Measurements from ENCODE around the gene DNAJB5.
"Not testable (repeated sequence)": the region's sequence is repeated elsewhere in the genome, so short reads cannot be mapped to it uniquely, and the experiment has no call there.

Gene DNAJB5

DNA sequence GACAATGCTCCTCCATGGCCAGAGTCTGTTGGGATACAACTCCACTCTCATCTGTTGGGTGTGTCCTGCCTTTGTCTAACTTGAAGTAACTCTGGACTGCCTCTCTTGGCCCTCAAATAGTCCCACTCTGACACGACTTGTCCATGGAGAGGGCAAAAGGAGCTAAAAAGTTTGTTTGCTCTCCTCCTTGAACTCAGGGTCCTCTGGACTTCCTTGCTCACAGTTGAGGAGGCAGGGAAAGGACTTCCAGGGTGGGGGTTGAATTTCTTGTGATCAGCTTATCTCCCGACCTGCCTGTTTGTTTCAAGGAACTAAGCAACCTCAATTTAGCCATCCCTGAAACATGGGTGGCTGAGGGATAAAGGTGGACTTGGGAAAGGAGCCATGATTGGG is 11.7 kb downstream of the DNAJB5 start:
- no peak for DNase-seq

DNA sequence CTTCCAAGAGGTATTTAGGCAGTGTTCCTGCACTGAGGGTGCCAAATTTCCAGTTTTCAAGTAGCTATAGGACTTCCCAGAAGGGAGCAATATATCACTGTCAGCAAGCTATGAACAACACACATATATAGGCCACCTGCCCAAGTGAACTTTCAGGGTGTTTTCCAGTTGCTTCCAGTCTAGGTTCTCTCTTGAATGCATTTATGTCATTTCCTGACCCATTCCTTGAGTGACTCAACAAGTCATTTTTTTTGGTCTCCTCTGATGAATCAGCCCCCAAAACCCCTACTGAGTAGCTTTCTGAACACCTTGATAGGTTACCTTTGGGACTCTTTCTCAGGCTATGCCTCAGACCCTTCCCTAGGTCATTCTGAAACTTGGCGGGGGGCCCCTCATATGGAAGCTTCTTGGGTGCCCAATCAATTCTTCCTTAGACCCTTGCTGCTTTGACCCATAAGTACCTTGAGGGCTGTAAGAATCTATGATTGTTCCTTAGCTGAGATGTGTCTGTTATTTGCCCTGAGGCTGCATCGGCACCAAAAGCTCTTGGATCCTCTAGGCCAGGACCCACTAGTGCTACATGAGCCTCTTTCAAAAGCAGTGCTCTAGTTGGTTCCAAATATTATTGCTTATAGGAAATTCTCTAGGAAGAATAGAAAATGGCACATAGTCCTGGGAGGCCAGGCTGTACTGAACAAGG is 12.4 kb downstream of the DNAJB5 start:
- peak; percentile 23 for DNase-seq

DNA sequence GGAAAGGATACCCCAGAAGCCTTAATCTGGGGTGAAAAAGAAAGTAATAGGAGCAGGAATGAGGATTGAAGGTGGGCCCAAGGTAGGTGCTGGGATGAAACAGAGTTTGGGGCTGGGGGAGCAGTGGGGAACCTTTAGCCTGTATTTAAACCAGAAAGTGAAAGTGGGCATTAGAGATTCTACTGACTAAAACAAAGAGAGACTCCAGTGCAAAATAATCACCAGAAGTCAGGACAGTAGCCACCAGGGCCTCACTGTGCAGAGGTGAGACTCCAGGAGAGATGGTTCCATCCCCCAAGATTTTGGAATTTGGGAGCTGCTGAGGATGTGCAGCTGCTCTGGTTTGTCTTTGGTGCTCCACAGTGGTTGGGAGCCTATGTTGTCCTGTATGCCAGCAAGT is 13.1 kb downstream of the DNAJB5 start:
- no peak for DNase-seq

DNA sequence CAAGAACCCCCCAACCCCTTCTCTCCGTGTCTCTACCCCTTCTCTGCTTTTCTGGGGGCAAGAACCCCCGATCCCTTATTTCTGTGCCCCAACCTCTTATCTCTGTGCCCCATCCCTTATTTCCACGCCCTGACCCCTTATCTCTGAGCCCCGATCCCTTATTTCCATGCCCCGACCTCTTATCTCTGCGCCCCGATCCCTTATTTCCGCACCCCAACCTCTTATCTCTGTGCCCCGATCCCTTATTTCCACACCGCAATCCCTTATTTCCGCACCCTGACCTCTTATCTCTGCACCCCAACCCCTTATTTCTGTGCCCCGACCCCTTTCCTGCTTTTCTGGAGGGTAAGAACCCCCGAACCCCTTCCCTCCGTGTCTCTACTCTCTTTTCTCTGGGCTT is 14.8 kb downstream of the DNAJB5 start:
- DNase-seq = not testable (repeated sequence)

DNA sequence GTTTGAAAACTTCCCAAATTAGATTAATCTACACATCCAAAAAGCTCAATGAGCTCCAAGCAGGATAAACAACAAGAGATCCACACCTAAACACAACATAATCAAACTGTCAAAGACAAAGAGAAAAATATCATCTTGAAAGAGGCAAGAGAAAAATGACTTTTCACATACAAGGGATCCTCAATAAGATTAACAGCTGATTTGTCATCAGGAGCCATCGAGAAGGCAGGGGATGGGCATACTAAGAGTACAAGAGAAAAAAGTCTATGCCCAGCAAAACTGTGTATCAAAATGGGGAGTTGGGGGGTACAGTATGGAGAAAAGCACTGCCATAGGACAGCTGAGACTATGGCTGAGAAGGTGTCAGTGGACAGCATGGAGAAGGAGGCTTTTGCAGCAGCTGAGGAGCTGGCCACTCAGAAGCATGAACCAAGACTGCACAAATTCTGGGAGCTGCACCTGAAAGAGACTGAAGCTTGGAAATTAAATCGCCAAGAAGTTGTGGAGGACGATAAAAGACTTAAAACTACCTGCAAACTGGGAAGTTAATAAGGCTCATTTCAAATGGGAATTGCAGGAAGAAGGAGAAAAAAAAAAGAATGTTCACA is 20.9 kb downstream of the DNAJB5 start:
- DNase-seq = no peak

DNA sequence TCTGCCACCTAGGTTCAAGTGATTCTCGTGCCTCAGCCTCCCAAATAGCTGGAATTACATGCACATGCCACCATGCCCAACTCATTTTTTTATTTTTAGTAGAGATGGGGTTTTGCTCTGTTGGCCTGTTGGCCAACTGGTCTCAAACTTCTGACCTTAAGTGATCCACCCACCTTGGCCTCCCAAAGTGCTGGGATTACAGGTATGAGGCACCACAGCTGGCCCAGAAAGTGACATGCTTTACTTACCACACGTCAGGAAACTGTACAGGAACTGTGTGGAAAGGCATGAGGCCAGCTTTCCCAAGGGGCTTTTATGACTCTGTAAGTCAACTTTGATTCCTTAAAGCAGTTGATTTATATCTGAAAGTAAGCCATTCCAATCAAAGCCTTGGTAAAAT is 25.0 kb downstream of the DNAJB5 start:
- DNase-seq = no peak

DNA sequence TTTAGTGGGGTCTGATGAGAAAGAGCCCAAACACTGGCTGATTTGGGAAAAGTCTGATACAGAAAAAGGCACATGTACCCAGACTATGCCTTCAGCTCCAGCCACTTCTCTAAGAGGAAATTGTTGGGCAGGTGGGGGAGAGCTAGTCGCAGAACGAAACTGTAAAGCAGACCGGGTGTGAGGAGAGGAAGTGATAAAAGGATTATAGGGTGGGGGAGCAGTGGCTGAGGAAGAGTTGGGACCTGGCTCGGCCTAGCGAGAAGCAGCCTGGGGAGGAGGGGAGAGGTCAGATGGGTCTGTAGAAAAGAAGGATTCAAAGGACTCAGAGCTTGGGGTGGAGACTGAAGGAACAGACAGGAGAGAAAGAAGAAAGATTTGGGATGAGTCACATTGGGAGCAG is 33.9 kb downstream of the DNAJB5 start:
- DNase-seq = not testable (repeated sequence)

DNA sequence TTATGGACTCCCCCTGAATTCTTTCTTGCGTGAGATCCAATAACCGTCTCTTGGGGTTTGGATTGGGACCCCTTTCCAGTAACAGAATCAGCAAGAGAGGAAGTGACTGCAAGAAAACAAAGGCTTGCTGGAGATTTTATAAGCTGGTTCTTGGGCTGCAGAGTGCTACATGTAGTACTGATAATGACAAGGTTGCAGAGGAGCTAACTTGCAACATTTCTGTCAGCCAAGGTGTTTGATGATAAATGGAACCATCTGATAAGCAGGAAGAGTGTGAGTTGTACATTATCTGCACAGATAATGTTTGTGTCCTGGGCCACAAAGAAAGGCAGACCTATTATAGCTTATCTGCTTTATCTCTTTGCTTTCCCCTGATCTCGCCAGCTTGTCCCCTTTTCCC is 37.1 kb downstream of the DNAJB5 start:
- DNase-seq = no peak

DNA sequence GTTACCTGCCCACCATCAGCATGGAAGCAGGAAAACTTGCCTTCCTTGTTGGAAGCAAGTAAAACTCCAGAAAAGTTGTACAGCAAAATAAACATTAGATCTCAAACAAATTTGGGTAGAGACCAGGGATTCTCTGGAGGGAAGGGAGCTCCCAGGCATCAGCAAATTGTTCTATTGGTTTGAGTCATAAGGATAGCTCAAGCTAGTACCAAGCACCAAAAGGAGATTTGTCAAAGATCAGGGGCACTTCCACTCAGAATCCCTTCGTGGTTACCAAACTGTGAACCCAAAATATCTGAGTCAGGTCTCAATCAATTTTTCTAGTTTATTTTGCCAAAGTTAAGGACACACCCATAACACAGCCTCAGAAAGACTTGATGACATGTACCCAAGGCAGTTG is 37.8 kb downstream of the DNAJB5 start:
- DNase-seq = no peak

DNA sequence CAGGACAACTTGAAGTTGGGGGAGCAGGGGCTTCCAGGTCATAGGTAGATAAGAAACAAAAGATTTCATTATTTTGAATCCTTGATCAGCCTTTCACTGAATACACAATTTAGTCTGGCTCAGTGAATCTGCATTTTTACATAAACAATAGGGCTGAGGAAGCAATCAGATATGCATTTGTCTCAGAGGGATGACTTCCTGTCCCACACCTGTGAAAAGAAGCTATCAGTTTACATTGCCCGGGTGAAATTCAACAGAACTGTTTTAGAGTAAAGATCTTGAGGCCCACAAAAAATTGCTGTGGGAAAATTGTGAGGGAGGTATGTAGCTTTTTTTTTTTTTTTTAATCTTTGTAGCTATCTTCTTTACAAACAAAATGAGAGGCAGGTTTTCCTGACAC is 38.3 kb downstream of the DNAJB5 start:
- no peak for DNase-seq

DNA sequence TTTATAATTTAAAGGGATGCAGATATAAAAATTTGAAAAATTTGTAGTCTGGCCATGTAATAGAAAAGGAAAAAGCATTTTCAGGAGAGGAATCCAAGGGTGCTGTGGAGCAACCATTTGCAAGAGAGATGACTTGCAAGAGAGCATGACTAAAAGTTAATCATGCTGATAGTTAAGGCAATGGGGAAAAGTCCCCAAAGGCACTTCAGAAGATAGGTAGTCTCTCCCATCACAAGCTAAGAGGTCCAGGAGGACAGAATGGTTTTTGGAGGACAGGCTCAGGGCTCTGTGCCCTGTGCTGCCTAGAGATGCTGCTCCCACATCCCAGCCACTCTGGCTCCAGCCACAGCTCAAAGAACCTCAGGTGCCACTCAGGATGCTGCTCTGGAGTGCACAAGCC is 38.8 kb downstream of the DNAJB5 start:
- DNase-seq = no peak

DNA sequence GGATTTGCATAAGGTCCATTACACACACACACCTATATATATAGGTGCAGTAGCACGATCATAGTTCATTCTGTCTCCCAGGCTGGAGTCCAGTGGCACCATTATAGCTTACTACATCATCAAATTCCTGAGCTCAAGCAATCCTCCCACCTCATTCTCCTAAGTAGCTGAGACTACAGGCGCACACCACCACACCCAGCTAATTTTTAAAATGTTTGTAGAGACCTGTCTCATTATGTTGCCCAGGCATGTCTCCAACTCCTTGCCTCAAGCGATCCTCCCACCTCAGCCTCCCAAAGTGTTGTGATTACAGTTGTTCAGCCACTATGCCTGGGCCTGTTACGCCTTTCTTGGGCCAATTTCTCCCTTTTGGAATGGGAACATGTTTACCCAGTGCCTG is 39.7 kb downstream of the DNAJB5 start:
- DNase-seq = no peak

DNA sequence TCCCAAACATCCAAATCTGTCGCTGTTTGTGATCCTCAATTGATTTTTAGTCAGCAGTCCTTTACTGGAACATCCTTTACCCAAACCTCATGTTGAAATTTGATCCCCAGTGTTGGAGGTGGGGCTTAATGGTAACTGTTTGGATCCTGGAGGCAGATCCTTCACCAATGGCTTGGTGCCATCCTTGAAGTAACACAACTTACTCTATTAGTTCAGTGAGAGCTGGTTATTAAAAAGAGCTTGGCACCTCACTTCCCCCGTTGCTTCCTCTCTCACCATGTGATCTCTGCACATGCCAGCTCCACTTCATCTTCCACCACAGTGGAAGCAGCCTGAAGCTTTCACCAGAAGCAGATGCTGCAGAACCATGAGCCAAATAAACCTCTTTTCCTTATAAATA is 40.3 kb downstream of the DNAJB5 start:
- DNase-seq = no peak

DNA sequence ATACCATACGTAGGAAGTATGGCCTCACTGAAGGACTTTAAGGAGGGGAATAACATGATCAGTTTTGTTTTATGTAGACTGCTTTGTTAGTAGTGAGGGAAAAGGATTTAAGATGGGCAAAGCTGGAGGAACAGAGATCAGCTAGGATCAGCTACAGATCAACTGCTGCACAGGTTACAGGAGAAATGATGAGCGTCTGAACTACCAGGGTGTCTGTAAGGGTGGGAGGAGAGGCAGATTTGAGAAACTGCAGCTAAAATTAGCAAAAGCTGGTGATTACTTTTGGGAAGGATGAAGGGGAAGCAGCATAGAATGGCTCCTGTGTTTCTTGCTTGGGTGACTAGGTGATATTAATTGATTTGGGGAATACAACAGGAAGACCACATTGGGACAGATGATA is 43.6 kb downstream of the DNAJB5 start:
- DNase-seq = no peak

DNA sequence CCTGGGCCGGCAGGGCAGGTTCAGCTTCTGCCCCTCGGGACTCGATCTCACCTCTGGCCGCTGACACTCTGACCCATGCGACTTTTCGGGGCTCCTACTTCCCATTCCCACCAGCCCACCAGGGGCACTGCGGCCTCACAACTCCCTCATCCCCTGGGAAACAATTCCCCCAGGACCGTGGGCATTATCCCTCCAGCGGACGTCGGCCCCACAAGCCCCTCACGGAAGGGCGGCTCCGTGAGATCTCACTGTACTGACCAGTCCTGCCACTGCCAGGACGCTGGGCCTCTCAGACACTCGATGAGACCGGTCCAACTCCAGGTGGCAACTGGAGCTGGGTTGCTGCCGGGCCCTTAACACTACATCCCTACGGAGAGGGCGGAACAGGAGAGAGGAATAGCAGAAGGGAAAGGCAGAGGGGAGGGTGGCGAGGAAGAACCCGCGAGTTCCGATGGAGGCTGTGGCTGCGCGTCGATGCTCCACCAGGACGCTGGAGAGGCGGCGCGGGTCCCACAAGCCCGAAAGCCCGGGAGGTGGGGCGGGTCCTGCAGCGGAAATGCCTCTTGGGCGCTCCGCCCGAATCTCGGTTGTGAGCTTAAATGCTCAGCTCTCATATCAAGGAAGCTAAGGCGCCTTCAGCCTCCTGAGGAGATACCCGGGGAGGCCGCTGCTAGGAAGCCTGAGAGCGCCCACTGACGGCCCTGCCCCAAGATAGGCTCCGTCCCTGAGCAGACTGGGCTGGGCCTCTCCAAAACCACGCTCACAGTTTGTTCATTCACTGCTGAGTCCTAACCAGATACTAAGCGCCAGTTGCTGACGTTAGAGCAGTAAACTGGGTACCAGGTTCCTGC is 46.5 kb downstream of the DNAJB5 start:
- DNase-seq = peak; percentile 51

DNA sequence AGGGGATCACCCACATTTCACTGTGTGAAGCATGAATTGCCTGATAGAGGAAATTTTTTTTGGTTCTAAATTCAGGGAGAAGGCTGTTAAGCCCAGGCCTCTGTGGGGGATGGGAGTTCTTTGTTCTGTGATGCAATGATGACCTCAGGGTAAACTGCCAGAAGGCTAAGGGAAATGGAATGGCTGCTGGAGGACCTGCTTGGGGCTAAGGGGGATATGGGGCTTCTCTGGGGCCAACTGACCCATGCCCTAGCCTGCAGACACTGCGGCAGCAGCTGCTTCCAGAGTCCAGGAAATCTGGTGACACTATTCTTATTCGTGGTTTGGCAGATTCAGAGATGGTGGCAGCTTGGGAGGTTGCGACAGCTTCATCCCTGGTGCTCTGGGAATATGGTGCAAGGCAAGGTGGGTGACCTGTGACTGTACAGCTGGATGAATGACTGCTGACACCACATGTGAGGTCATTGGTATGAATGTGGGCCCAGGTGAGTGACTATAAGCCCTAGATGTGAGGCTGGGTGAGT is 52.6 kb downstream of the DNAJB5 start:
- no peak for DNase-seq

DNA sequence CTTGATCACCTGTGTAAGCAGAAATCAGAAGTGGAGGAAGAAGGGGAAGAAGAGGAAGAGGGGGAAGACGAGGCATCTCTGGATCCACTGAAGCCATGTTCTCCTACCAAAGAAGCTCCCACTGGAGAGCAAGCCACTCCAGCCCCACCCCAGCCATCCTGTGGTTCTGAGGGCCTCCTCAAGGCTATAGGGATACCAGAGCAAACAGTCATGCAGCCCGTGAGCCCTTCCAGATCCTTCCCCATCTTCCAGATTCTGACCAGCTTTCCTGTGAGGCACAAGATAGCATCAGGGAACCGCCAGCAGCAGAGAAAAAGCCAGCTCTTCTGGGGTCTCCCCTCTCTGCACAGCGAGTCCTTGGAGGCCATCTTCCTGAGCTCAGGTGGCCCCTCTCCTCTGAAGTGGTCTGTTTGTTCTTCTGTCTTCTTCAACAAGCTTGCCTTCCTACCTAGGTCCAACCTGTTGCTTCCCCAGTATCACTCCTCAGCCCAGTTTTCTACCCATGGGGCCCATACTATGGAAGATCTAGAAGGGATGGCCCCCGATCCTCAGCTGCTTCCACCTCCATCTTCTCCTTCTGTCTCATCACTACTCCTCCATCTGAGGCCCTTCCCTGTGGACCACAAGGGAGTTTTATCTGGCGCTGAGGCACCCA is 53.5 kb downstream of the DNAJB5 start:
- no peak for DNase-seq

DNA sequence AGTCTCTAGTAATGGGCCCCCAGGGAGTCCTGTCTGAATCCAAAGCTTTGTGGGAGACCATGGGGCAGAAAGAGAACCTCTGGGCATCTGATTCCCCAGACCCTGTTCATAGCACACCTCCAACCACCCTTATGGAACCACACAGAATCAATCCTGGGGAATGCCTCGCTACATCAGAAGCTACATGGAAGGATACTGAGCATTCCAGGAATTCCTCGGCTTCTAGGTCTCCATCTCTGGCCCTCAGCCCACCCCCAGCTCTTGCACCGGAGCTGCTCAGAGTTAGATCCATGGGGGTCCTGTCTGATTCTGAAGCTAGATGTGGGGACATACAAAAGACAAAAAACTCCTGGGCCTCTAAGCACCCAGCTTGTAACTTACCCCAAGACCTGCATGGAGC is 54.5 kb downstream of the DNAJB5 start:
- DNase-seq = no peak

Data from stimulated activated CD4-positive, alpha-beta T cell treated with anti-CD3 and anti-CD28 coated beads, Interleukin-1b, Interleukin-23, amount 100 ng/mL, for 48 hours (primary cell).